Activated T-cell treated with anti-CD3 and anti-CD28 coated beads for 1 hour (primary cell): ENCODE measurements around the gene IL12RB1.

Experiments
- DNase-seq: peaks from one replicate; pipeline ENCODE4 v3.0.0-alpha.2; 2020; ENCODE audit warnings: low read depth

Gene IL12RB1

DNA sequence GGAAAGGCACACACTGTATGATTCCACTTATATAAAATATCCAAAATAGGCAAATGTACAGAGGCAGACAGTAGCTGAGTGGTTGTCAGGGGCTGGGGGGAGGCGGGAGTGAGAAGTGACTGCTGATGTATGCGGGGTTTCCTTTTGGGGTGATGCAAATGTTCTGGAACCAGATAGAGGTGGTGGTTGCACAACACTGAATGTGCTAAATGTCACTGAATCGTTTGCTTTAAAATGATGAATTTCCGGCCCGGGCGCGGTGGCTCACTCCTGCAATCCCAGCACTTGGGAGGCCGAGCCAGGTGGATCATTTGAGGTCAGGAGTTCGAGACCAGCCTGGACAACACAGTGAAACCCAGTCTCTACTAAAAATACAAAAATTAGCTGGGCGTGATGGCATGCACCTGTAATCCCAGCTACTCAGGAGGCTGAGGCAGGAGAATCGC lies 2.4 kb upstream of the IL12RB1 start:
- DNase-seq: peak; percentile 24

DNA sequence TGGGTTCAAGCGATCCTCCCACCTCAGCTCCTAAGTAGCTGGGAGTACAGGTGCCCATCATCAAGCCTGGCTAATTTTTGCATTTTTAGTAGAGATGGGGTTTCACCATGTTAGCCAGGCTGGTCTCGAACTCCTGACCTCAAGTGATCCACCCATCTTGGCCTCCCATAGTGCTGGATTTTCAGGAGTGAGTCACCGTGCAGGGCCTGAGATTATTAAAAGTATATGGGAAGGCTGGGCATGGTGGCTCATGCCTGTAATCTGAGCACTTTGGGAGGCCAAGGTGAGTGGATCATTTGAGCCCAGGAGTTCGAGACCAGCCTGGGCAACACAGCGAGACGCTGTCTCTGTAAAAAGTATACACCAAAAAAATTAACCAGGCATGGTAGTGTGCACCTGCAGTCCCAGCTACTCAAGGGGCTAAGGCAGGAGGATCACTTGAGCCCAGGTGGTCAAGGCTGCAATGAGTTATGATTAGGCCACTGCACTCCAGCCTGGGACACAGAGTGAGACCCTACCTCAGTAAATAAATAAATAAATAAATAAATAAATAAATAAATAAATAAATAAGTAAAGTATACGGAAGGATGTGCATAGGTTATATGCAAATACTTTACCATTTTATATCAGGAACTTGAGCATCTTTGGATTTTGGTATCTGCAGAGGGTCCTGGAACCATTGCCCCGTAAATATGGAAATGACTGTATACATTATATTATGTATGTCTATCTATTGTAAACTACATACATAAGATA lies 854 bp downstream of the IL12RB1 start:
- DNase-seq: no peak

DNA sequence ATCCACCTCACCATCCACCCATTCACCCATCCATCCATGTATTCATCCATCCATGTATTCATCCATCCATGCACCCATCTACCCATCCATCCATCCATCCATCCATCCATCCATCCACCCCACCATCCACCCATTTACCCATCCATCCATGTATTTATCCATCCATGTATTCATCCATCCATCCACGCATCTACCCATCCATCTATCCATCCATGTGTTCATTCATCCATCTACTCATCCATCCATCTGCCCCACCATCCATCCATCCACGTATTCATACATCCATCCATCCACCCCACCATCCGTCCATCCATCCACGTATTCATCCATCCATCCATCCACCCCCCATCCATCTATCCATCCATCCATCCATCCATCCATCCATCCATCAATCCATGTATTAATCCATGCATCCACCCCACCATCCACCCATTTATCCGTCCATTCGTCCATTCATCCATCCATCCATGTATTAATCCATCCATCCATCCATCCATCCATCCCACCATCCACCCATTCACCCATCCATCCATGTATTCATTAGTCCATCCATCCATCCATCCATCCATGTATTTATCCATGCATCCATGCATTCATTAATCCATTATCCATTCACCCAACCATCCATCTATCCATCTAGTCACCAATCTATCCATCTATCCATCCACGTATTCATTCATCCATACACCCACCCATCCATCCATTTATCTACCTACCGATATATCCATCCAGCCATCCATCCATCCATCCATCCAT lies 2.6 kb downstream of the IL12RB1 start:
- no peak for DNase-seq

DNA sequence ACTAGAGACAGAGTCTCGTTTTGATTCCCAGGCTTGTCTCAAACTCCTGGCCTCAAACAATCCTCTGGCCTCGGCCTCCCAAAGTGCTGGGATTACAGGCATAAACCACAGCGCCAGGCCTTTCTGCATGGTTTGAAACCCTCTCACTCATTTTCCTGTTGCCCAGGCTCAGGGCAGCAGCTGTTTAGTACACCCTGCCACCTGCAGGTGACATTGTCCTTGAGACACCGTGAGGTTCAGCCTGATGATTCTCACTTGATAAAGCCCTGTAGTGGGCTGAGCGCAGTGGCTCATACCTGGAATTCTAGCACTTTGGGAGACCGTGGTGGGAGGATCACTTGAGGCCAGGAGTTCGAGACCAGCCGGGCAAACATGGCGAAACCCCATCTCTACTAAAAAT lies 12.5 kb downstream of the IL12RB1 start:
- DNase-seq: no peak

DNA sequence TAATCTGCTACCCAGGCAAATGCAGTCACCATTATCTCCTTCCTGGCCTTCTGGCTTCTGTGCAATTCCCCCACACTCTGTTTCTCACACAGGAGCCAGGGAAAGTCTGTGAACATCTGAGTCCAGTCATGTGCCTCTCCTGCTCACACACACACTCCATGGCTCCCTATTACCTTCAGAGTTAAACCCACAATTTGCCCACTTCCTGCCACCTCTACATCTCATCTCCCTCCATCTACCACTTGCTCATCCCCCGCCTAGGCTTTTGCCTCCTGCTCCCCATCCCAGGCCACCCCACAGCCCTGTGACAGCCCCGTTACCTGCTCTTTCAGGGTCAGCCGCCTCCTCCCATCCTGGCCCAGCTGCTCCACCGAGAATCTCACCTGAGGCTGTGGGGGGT lies 13.5 kb downstream of the IL12RB1 start:
- no peak for DNase-seq

DNA sequence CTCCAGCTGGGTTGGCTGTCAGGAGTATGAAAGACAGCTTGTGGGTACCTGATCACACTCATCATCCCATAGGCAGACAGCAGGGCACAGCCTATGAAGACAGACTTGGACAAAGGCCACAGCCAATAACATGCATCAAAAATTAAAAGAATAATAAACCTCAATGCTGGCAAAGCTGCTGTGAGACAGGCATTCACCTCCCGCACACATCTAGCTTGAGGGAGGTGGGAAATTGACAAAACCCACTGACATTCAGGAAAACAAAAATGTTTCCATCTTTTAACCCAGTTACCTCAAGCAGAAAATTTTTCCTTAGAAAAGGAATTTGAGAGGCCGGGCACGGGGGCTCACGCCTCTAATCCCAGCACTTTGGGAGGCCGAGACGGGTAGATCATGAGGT lies 14.4 kb downstream of the IL12RB1 start:
- no peak for DNase-seq

DNA sequence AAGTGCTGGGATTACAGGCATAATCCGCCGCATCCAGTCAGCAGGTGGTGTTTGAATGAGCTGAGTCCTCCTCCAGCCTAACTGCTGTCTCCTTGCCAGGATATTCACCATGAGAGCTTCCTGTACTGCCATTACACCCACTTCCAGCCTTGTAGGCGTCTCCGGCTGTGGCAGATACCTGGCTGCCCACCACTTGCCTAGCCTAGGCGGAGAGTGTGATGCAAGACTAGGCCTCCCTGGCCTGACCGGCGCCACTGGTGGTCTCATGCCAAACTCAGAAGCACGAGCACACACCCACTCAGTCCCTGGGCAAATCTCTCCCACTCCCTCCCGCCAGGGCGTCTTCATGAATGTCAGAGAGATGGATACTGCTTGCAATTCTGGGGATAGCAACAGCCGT lies 16.6 kb downstream of the IL12RB1 start:
- no peak for DNase-seq

DNA sequence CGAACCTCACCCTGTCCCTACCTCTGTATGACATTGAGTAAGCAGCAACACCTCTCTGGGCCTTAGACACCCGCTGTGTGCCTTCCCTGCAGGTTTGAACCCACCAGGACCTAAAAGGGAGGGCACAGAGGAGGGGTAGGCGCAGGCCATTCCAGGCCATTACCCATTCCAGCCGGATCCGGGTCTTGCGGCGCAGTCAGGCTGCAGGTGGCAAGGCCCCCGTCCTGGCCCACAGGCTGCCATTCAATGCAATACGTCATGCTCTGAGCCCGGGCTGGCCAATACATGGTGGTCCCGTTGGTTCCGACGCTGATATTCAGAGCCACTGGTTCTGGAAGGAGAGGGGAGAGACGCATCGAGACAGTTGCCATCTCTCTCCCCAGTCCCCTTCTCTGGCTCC lies 17.4 kb downstream of the IL12RB1 start:
- no peak for DNase-seq

DNA sequence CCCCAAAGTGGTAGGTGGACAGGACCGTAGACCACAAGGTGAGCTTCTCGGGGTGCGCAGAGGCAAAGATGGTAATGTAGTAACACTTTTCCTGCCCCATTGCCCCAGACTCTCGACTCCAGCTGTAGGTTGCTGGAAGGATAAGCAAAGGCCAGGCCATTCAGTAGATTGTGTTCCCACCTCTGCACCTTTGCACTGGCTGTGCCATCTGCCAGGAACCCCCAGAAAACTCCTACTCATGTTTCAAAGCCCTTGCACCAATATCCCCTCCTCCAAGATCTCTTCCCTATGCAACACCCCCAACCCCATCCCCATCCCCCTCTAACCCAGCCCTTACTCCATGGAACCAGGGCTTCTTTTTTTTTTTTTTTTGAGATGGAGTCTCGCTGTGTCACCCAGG lies 18.3 kb downstream of the IL12RB1 start:
- no peak for DNase-seq

DNA sequence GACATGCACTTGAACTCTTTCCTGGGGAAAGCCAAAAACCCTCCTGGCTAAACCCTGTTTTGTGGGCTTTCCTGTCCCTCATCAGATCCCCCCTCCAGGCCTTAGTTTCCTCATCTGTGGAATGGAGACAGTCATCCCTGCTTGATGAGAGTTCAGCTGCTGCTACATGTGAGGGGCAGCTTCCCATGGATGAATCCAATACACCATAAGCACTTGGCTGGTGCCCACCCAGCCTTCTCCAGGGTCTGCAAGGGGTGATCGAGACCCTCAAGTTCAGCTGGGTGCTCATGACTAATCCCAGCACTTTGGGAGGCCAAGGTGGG lies 21.6 kb downstream of the IL12RB1 start:
- DNase-seq: no peak

DNA sequence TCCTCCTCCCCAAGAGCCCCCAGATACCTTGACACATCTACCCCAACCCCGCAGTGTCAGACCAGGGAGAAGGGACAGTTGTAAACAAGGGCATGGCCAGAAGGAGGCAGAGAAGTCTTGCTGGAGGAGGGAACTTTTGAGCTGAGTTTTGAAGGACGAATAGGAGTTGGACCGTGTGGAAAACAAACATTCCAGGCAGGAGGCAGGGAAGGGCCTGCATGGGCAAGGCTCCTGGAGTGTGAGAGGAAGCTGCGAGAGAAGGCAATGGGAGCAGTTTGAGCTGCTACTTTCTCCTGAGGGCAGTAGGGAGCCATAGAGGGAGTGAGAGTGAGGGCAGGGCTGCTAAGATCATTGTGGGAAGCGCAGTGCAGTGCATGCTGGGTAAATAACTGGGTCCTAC lies 23.3 kb downstream of the IL12RB1 start:
- peak; percentile 33 for DNase-seq

DNA sequence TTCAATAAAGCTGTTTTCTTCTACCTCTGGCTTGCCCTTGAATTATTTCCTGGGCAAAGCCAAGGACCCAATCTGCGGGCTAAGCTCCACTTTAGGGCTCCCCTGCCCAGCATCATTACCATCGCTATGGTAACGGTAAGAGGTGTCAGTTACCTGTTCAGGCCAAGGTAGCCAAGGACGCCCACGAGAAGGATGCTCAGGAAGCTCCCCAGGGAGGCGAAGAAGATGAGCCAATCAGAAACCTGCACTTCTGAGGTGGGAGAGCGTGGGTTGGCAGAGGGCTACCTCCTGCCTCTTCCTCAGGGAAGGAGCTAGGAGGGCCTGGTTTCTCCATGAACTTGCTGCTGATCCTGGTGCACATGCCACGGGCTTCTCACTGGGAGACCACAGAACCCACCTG lies 24.7 kb downstream of the IL12RB1 start:
- DNase-seq: no peak

DNA sequence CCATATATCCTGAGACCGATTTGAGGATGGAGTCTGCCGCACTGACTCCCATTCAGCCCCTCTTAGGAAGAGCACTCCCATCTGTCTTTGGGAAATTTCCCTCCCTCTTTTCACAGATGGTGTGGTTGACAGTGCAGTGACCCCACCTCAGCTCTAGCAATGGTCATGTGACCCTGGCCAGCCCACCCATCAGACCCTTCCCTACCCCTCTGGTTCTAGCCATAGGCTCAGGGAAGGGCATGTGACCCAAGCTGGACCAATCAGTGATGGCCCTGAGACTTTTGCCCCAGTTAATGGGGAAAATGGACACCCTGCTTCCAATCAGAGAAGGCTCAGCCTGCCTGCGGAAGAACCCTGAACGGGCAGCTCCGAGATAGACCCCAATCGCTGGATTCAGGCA lies 26.3 kb downstream of the IL12RB1 start:
- DNase-seq: no peak

DNA sequence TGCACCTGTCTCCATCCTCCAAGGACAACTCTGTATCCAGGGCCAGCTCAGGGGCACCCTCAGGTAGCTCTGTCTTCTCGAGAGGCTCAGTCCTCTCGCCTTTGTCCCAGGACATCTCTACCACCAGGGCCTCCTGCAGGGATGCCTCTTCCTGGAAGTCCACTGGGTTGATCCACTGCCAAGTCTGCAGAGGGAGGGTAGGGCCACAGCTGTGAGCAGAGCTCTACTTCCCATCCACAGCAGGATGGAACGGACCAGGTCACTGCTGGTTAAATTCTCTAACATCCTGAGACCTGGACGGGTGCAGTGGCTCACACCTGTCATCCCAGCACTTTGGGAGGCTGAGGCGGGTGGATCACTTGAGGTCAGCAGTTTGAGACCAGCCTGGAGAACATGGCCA lies 26.8 kb downstream of the IL12RB1 start:
- DNase-seq: no peak

DNA sequence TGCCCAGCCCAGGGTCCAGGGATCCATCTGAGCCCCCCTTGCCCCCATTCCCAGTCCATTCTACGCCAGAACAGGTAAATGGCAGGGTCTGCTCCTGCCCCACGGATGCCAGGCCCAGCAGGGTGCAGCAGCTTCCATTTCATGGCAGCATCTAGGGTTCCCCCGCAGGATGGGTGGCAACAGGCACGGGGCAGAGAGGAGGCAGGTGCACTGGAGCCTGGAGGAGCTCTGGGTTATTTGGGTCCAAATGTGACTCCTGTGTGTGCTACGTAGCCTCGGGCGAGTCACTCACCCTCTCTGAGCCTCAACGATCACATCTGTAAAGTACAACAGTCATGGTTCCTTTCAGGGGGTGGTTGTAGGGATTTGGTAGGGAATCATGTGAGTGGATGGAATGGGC lies 27.4 kb downstream of the IL12RB1 start:
- no peak for DNase-seq

DNA sequence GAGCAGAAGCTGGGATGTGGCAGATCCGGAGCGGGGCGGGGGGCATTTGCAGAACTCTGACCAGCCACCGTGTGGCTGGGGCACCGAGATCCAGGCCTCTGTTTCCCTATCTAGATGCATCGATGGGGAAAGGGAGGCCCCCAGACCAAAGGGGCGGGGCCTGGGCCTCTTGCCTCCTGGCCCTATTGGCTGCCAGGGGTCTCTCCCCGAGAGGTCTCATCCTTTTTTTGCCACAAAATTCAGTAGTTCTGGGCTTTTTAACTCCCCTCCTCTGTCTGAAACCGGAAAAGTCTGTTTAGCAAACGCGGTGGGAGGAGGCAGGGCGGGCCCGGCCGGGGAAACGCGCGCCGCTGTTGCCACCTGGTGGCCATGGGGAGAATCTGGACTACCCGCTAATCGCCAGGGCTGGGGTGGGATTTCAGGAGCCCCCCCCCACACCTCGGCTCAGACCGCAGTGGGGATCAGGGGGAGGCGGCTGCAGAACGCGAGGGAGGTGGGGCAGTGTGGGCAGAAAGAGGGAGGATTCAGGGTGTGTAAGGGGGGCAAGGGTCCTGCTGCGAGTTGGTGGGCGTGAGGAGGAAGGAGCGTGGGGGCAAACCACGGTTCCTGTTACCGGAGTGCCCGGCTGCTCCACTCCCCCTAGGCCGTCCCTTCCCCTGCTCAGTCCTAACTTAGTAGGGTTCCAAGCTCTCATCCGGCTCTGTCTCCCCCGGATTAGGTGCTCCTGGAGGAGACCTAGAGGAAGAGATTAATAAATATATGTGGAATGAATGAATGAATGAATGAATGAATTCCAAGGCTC lies 28.3 kb downstream of the IL12RB1 start:
- DNase-seq: peak; percentile 82

DNA sequence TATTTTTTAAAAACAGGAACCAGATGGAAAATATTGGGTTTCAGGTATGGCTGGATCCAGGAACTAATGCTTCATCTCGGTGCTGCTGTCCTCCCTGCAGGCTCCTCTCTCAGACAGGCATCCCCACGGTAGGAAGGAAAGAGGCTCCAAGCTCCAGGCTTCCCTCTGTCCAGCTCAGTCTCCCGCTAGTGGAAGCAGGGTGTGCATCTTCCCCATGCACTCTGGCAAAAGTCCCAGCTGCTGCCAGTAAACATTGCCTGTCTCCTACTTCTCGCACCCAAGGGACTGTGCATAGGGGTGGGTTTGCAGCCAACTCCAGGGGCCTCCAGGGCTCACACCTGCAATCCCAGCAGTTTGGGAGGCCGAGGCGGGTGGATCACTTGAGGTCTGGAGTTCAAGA lies 29.2 kb downstream of the IL12RB1 start:
- no peak for DNase-seq

DNA sequence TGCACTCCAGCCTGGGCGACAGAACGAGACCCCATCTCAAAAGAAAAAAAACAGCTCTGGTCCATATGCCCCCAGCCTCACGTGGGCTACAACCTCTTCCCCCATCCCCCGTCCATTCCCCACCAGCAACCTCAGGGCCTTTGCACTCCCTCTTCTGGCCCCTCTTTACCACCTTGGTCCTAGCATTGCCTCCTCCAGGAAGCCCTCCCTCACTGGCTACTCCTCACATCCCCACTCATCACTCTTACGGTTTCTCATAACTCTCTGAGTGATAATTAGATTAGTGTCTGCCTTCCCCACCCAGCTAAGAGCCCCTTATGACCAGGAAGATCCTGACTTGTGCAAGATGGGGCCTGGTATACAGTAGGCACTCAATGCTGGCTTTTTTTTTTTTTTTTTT lies 30.8 kb downstream of the IL12RB1 start:
- DNase-seq: no peak

DNA sequence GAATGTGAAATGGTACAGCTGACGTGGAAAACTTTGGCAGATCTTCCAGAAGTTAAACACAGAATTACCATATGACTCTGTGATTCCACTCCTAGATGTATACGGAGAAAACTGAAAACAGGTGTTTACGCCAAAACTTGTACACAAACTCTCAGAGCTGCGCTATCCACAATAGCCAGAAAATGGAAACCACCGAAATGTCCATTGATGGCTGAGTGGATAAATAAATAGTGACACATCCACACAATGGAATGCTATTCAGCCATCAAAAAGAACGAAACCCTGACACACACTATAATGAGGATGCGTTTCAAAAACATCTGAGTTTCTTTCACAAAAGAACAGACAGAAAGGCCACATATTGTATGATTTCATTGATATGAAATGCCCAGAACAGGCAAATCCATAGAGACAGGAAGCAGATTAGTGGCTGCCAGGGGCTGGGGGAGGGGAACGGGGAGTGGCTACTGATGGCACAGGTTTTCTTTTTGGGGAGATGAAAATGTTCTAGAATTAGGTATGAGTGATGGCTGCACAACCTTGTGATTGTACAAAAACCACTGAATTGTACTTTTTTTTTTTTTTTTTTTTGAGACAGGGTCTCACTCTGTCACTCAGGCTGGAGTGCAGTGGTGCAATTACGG lies 33.0 kb downstream of the IL12RB1 start:
- DNase-seq: no peak

DNA sequence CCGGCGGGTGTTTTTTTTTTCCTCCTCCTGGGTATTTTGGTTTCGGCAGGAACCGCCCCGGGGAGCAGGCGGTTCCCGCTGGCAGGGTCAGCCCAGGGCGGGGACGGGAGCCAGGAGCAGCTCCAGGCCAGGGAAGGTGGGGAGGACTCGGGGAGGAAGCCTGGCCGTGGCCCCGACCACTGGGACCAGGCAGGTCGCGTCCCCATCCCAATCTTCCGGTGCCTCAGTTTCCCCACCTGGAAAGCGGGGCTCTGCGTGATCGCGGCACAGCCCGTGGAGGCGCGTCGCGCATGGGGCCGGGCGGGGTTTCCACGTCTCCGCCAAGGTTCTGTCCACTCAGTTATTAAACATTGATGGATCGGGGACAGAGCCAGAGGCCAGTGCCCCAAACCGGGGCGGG lies 34.8 kb downstream of the IL12RB1 start:
- DNase-seq: no peak

DNA sequence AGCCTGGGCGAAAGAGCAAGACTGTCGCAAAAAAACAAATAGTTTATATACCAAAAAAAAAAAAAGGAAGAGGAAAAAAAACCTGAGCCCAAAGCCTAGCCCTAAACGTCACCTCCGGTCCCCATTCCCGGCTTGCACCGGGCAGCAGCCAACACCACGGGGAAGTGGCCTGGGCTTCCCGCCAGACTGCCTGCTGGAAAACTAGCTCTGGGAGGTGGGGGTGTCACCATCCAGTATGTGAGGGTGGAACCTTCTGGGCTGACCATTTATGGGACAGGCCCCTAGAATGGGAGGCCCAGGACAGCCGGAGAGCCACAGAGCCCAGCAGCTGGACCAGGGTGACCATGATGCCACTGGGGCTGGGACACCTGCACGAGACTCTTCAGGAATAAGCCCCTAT lies 37.3 kb downstream of the IL12RB1 start:
- DNase-seq: no peak

DNA sequence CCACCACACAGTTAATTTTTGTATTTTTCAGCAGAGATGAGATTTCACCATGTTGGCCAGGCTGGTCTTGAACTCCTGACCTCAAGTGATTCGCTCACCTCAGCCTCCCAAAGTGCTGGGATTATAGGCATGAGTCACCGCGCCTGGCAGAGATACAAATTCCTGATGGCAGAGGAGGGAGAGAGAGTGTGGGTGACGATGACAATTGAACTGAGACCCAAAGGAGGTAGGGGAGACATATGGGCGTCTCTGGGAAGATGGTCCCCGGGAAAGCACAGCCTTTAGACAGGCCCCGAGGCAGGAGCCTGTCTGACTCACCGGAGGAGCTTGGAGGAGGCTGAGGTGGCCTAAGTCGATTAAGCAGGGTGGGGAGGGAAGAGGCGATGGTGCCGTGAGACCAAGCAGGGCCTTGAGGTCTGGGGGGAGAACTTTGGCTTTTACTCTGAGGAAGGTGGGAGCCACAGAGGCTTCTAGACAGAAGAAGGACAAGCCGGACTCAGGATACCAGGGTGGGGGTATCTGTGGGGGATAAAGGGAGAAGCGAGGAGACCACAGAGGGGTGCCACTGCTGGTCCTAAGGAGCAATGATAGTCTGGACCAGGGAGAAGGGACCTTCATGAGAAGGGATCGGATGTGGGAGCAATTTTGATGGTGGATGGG lies 40.5 kb downstream of the IL12RB1 start:
- no peak for DNase-seq
